Panc1 (cell line): ENCODE results near the gene MPHOSPH6. TPM values are rescaled to one million over a fixed set of nuclear protein-coding genes. Genes with fewer than 3 reads are reported as not detected.
A peak's percentile ranks its signal among the peaks of the same experiment; 100 is the strongest.

Source experiments
- ATAC-seq: fragments of 200-7000 bp; cut with Tn5 transposase; 2 replicates; pipeline ENCODE4 v1.9.1; 2020; ENCODE audit warnings: mild to moderate bottlenecking, moderate library complexity
- BruUV-seq: library from RNA; stranded (reverse); fragments of 400-500 nt; replicated peaks from 2 replicates; lab custom pipeline; 2021; lab: Mats Ljungman, UMichigan
- CTCF ChIA-PET: fragments of 300-600 bp; sonication (Branson Sonifier 250); formaldehyde crosslinking; loops from one replicate; lab custom pipeline; 2022; ENCODE audit warnings: antibody characterized with exemption; lab: Charles Lee
- POLR2A ChIA-PET: fragments of 300-600 bp; sonication (Branson Sonifier 250); formaldehyde crosslinking; loops from one replicate; lab custom pipeline; 2022; ENCODE audit warnings: antibody characterized with exemption; lab: Charles Lee
- DNase-seq: peaks from one replicate; pipeline ENCODE4 v3.0.0-alpha.2; 2010; ENCODE audit warnings: low read depth, low spot score
- H3K27ac ChIP-seq: 2 replicates; pipeline ENCODE4 v1.5.1; 2011; ENCODE audit warnings: mild to moderate bottlenecking, low read length, inconsistent platforms
- H3K27me3 ChIP-seq: fragments of 200-500 bp; sonication (Bioruptor generic); 2 replicates; pipeline ENCODE4 v1.6.0; 2014; ENCODE audit warnings: low read length, inconsistent platforms; ENCODE audit not compliant: control insufficient read depth, insufficient read depth
- H3K36me3 ChIP-seq: fragments of 200-500 bp; sonication (Bioruptor generic); 2 replicates; pipeline ENCODE4 v1.5.1; 2014; ENCODE audit warnings: inconsistent platforms, mild to moderate bottlenecking, low read length, moderate library complexity; ENCODE audit not compliant: control insufficient read depth, insufficient read depth
- H3K4me1 ChIP-seq: 2 replicates; pipeline ENCODE4 v1.5.1; 2011; ENCODE audit warnings: inconsistent platforms, mild to moderate bottlenecking, low read length, moderate library complexity; ENCODE audit not compliant: control insufficient read depth, insufficient read depth
- H3K4me3 ChIP-seq, 2 experiments: 2 replicates each; pipeline ENCODE4 v1.5.1; 2011 to 2012; ENCODE audit warnings: low read depth in 2 of 2, low read length in 2 of 2, mild to moderate bottlenecking in 2 of 2, inconsistent platforms in 1 of 2, moderate library complexity in 1 of 2
- H3K9me3 ChIP-seq: fragments of 200-500 bp; sonication (Bioruptor generic); 2 replicates; pipeline ENCODE4 v1.5.1; 2014; ENCODE audit warnings: low read depth, mild to moderate bottlenecking, inconsistent platforms, low read length, moderate library complexity; ENCODE audit not compliant: control insufficient read depth, insufficient read depth
- CTCF ChIP-seq: fragments of 450-650 bp; IDR thresholded peaks from 2 replicates; pipeline ENCODE4 v1.5.1; 2017; ENCODE audit warnings: mild to moderate bottlenecking
- POLR2AphosphoS5 ChIP-seq: IDR thresholded peaks from 2 replicates; pipeline ENCODE4 v1.6.1; 2012; ENCODE audit warnings: mild to moderate bottlenecking, low read depth, low read length, moderate library complexity
- REST ChIP-seq, 2 experiments: IDR thresholded peaks; 2 replicates each; pipeline ENCODE4 v1.6.1; 2011 to 2012; ENCODE audit warnings: low read depth in 2 of 2, control low read depth in 1 of 2, low read length in 1 of 2, mild to moderate bottlenecking in 1 of 2, moderate library complexity in 1 of 2; ENCODE audit not compliant: insufficient read depth in 1 of 2
- SIN3A ChIP-seq: IDR thresholded peaks from 2 replicates; pipeline ENCODE4 v1.6.1; 2012; ENCODE audit warnings: low read depth, mild to moderate bottlenecking, low read length, moderate library complexity, borderline replicate concordance; ENCODE audit not compliant: insufficient read depth
- TCF7L2 ChIP-seq: IDR thresholded peaks from 2 replicates; pipeline ENCODE4 v1.6.1; 2011; ENCODE audit warnings: mild to moderate bottlenecking, low read depth, low read length, inconsistent platforms
- in situ Hi-C: cut with HindIII; loops from 2 replicates; pipeline ENCODE4 v1.10.0; 2016; ENCODE audit warnings: low sequenced_read_pairs, low pct_unique_long_range_greater_than_20kb
- intact Hi-C: fragments of 100-400 bp; cut with micrococcal nuclease; formaldehyde crosslinking; loops from one replicate; pipeline ENCODE4 v1.10.0; 2022; ENCODE audit not compliant: unreplicated experiment
- total RNA-seq: library from RNA; stranded (reverse); gene quantifications from one replicate; pipeline ENCODE4 v1.2.1, GENCODE V29; 2021; ENCODE audit not compliant: unreplicated experiment

Gene MPHOSPH6
- total RNA-seq, 1 experiment from 2014 or later, result 36.7 TPM

- Histone ChIP-seq H3K4me1 (peaks cover 12% of the 10 kb centered on the region), H3K9me3 (no peaks in the 10 kb centered on the region), H3K27ac (peak overlapping the region; percentile 84), H3K4me3 (no peak overlapping the region), H3K36me3 (no peaks in the 10 kb centered on the region), H3K27me3 (no peaks in the 10 kb centered on the region)
- no TSS peak for BruUV-seq
- ChIA-PET POLR2A (no interaction called here), CTCF (no interaction called here)
- no peak for DNase-seq
- TF ChIP-seq SIN3A (no peak), POLR2AphosphoS5 (peak; percentile 48; the same call in 1 of the 2 replicates), CTCF (no peak), REST (IDR thresholded peaks at IDR 0.05; ENCODE audit: insufficient read depth in 1 of 2, low read depth in 2 of 2, low read length in 1 of 2) (no peak), TCF7L2 (no peak)
- in situ Hi-C loops (no loop called here), intact Hi-C loops (no loop called here)
- ATAC-seq, result peak; percentile 51; the same call in 1 of the 2 replicates
Measured at GRCh38 chr16:82138478-82139285, 31.3 kb downstream of the MPHOSPH6 start.

GRCh38 chr16:82137822-82138167, 32.2 kb downstream of the MPHOSPH6 start:
- POLR2A ChIA-PET, result no interaction called here
- no peaks in the 10 kb centered on the region for H3K9me3 ChIP-seq
- H3K27ac ChIP-seq, result peak overlapping the region; percentile 84
- no peak for TF ChIP-seq CTCF
- TF ChIP-seq TCF7L2, result no peak
- TF ChIP-seq REST (IDR thresholded peaks at IDR 0.05; ENCODE audit: insufficient read depth in 1 of 2, low read depth in 2 of 2, low read length in 1 of 2), result no peak
- no peak for TF ChIP-seq POLR2AphosphoS5
- no peak for TF ChIP-seq SIN3A
- no peak overlapping the region for H3K4me3 ChIP-seq
- in situ Hi-C loops (no loop called here), intact Hi-C loops (no loop called here)
- H3K27me3 ChIP-seq, result no peaks in the 10 kb centered on the region
- H3K36me3 ChIP-seq, result no peaks in the 10 kb centered on the region
- H3K4me1 ChIP-seq, result peaks cover 12% of the 10 kb centered on the region
- ATAC-seq, result no peak
- DNase-seq, result no peak
- CTCF ChIA-PET, result no interaction called here
- BruUV-seq, result no TSS peak
